Endothelial cell of umbilical vein (primary cell): Measurements from ENCODE around the gene SSX2IP. TPM values are rescaled to one million over a fixed set of nuclear protein-coding genes. Genes with fewer than 3 reads are reported as not detected.

Experiments
- BruUV-seq: library from RNA; stranded (reverse); fragments of 400-500 nt; replicated peaks from 2 replicates; lab custom pipeline; 2021; lab: Mats Ljungman, UMichigan
- CTCF ChIA-PET: fragments of 300-600, 350-600 bp; sonication (Branson Sonifier 250); formaldehyde crosslinking; loops from one replicate; lab custom pipeline; 2021; ENCODE audit warnings: antibody characterized with exemption, inconsistent platforms; lab: Charles Lee
- POLR2A ChIA-PET: fragments of 300-600, 350-600 bp; sonication (Branson Sonifier 250); formaldehyde crosslinking; loops from one replicate; lab custom pipeline; 2021; ENCODE audit warnings: antibody characterized with exemption, inconsistent platforms; lab: Charles Lee
- DNase-seq: peaks from one replicate; pipeline ENCODE4 v3.0.0-alpha.2; 2011; ENCODE audit warnings: low read depth, low spot score
- FAIRE-seq: peaks from 2 replicates; lab custom pipeline; 2011; peaks lifted over from hg19 to GRCh38; lab: Jason Lieb, UNC
- H2AFZ ChIP-seq: 2 replicates; pipeline ENCODE4 v1.6.0; 2012; ENCODE audit warnings: low read depth, low read length, control low read depth, inconsistent platforms
- H3K27ac ChIP-seq: 2 replicates; pipeline ENCODE4 v1.5.1; 2011; ENCODE audit warnings: low read depth, mild to moderate bottlenecking, control low read depth, low read length, moderate library complexity; ENCODE audit not compliant: insufficient read depth
- H3K27me3 ChIP-seq, 2 experiments: 2 replicates each; pipeline versions ENCODE4 v1.6.0 to v1.6.1; 2011; ENCODE audit warnings: low read length in 2 of 2, mixed read lengths in 1 of 2; ENCODE audit not compliant: control insufficient read depth in 2 of 2, insufficient read depth in 2 of 2
- H3K36me3 ChIP-seq, 2 experiments: 2 replicates in 1 of 2; 3 replicates in 1 of 2; pipeline ENCODE4 v1.5.1; 2011; ENCODE audit warnings: low read length in 2 of 2, mild to moderate bottlenecking in 1 of 2, moderate library complexity in 1 of 2; ENCODE audit not compliant: control insufficient read depth in 2 of 2, insufficient read depth in 2 of 2; ENCODE audit errors: extremely low read depth in 1 of 2
- H3K4me1 ChIP-seq: 3 replicates; pipeline ENCODE4 v1.5.1; 2011; ENCODE audit warnings: mild to moderate bottlenecking, low read length; ENCODE audit not compliant: control insufficient read depth, insufficient read depth; ENCODE audit errors: extremely low read depth
- H3K4me2 ChIP-seq: 2 replicates; pipeline ENCODE4 v1.6.1; 2011; ENCODE audit warnings: low read length, control low read depth, mixed read lengths; ENCODE audit not compliant: insufficient read depth
- H3K4me3 ChIP-seq, 3 experiments: fragments of 200-600 bp in 1 of 3; sonication (generic), shearing (Covaris generic) in 1 of 3; replicated peaks in 1 of 3; 2 replicates each; pipeline ENCODE4 v1.5.1; 2011 to 2016; ENCODE audit warnings: control low read depth in 3 of 3, low read length in 3 of 3, mild to moderate bottlenecking in 2 of 3, inconsistent platforms in 1 of 3, low read depth in 1 of 3, moderate library complexity in 1 of 3; ENCODE audit not compliant: insufficient read depth in 1 of 3
- H3K79me2 ChIP-seq: 2 replicates; pipeline ENCODE4 v1.6.0; 2012; ENCODE audit warnings: low read length, inconsistent platforms; ENCODE audit not compliant: control insufficient read depth, insufficient read depth
- H3K9ac ChIP-seq: replicated peaks from 2 replicates; pipeline ENCODE3; 2011; ENCODE audit warnings: low read length, control low read depth; ENCODE audit not compliant: insufficient read depth; ENCODE audit errors: extremely low read depth
- H3K9me1 ChIP-seq: replicated peaks from 3 replicates; pipeline ENCODE4 v1.6.0; 2011; ENCODE audit warnings: mild to moderate bottlenecking, low read length; ENCODE audit not compliant: control insufficient read depth, insufficient read depth; ENCODE audit errors: extremely low read depth
- H3K9me3 ChIP-seq: replicated peaks from 2 replicates; pipeline ENCODE4 v1.5.1; 2012; ENCODE audit warnings: low read length, inconsistent platforms; ENCODE audit not compliant: control insufficient read depth, insufficient read depth
- H4K20me1 ChIP-seq: replicated peaks from 2 replicates; pipeline ENCODE3; 2011; ENCODE audit warnings: mild to moderate bottlenecking, low read length; ENCODE audit not compliant: control insufficient read depth, insufficient read depth; ENCODE audit errors: extremely low read depth
- CTCF ChIP-seq, 2 donors: IDR thresholded peaks; 1 replicate in 1 of 2; 2 replicates in 1 of 2; pipeline ENCODE4 v1.5.1; 2011; ENCODE audit warnings: low read length in 2 of 2, mild to moderate bottlenecking in 2 of 2, moderate library complexity in 2 of 2, control low read depth in 1 of 2, inconsistent platforms in 1 of 2, low read depth in 1 of 2; ENCODE audit not compliant: insufficient read depth in 1 of 2; ENCODE audit errors: extremely low read depth in 1 of 2
- EZH2 ChIP-seq: IDR thresholded peaks from 2 replicates; pipeline ENCODE4 v1.6.1; 2012; ENCODE audit warnings: borderline replicate concordance, low read depth, mild to moderate bottlenecking, moderate library complexity, low read length, inconsistent platforms; ENCODE audit not compliant: severe bottlenecking
- FOS ChIP-seq: IDR thresholded peaks from 2 replicates; pipeline ENCODE4 v1.6.1; 2011; ENCODE audit warnings: mild to moderate bottlenecking, low read length, moderate library complexity, borderline replicate concordance; ENCODE audit not compliant: insufficient read depth
- GATA2 ChIP-seq: IDR thresholded peaks from 2 replicates; pipeline ENCODE4 v1.7.0; 2011; ENCODE audit warnings: low read depth, mild to moderate bottlenecking, moderate library complexity, mixed read lengths, low read length; ENCODE audit not compliant: insufficient read length, insufficient read depth
- JUN ChIP-seq: IDR thresholded peaks from 2 replicates; pipeline ENCODE4 v1.6.1; 2011; ENCODE audit warnings: borderline replicate concordance, low read depth; ENCODE audit not compliant: insufficient read length, insufficient read depth
- MAX ChIP-seq: IDR thresholded peaks from 2 replicates; pipeline ENCODE4 v1.6.1; 2011; ENCODE audit not compliant: insufficient read depth, insufficient read length
- MYC ChIP-seq: IDR thresholded peaks from one replicate; pipeline ENCODE4 v1.6.1; 2011; ENCODE audit warnings: mild to moderate bottlenecking, low read depth, low read length
- POLR2A ChIP-seq: IDR thresholded peaks from 2 replicates; pipeline ENCODE4 v1.6.1; 2012; ENCODE audit warnings: low read depth, mild to moderate bottlenecking, control low read depth, low read length
- POLR2AphosphoS5 ChIP-seq: IDR thresholded peaks from 2 replicates; pipeline ENCODE4 v1.6.1; 2012; ENCODE audit warnings: low read depth, mild to moderate bottlenecking, control low read depth, low read length, moderate library complexity; ENCODE audit not compliant: insufficient read depth
- dilution Hi-C: fragments of 300-500 bp; cut with MboI; formaldehyde crosslinking; loops from one replicate; pipeline ENCODE4 v1.15.0; 2019; ENCODE audit warnings: low sequenced_read_pairs; ENCODE audit not compliant: extremely low pct_ligation_motif_present
- intact Hi-C: fragments of 100-400 bp; cut with micrococcal nuclease; formaldehyde crosslinking; loops from one replicate; pipeline ENCODE4 v1.10.0; 2022
- polyA plus RNA-seq, 4 experiments: library from polyadenylated mRNA; depleted of rRNA in 3 of 4; stranded (reverse) in 3 of 4; unstranded in 1 of 4; fragments of >200 nt; gene quantifications; 2 replicates each; pipeline versions ENCODE4 v1.2.1 to v1.2.3, GENCODE V29; 2011 to 2012; ENCODE audit warnings: missing spikeins in 1 of 4
- total RNA-seq: library from RNA; stranded (reverse); gene quantifications from 2 replicates; pipeline ENCODE4 v1.2.3, GENCODE V29; 2021

SSX2IP gene
- total and polyA plus RNA-seq, 2 donors (not counting 3 experiments of a cell fraction or from before 2014, with no cell fraction given): 0.77 to 8.4 TPM

GRCh38 chr1:84613887-84614286, 76.4 kb downstream of the SSX2IP start:
- H3K9me1 ChIP-seq: no peaks in the 10 kb centered on the region
- H4K20me1 ChIP-seq: no peaks in the 10 kb centered on the region
- H3K36me3 ChIP-seq: no peaks in the 10 kb centered on the region
- no peak for DNase-seq
- no peaks in the 10 kb centered on the region for H3K4me1 ChIP-seq
- dilution Hi-C loops: loop anchor here (25.0 kb wide), 1 partner anchor 177 kb away; no protein-coding TSS in a partner anchor
- H3K4me3 ChIP-seq: no peak overlapping the region
- H3K27ac ChIP-seq: no peak overlapping the region
- FAIRE-seq: no peak
- BruUV-seq: no TSS peak
- no peak for TF ChIP-seq EZH2
- TF ChIP-seq FOS: no peak
- TF ChIP-seq MYC: no peak
- TF ChIP-seq MAX: no peak
- no peak for TF ChIP-seq JUN
- TF ChIP-seq CTCF (IDR thresholded peaks at IDR 0.05; ENCODE audit: extremely low read depth in 1 of 2, insufficient read depth in 1 of 2, low read depth in 1 of 2, low read length in 2 of 2): no peak
- TF ChIP-seq POLR2AphosphoS5: no peak
- TF ChIP-seq GATA2: no peak
- no peak for TF ChIP-seq POLR2A
- H3K4me2 ChIP-seq: no peak overlapping the region
- CTCF ChIA-PET: interaction anchor here (1.9 kb wide), 1 partner anchor 9 kb away, joined by 6 read pairs; no protein-coding TSS in a partner anchor
- intact Hi-C loops: loop anchor here (10.0 kb wide), 1 partner anchor 661 kb away; the partner anchor contains the start of gene BCL10
- POLR2A ChIA-PET: no interaction called here
- no peaks in the 10 kb centered on the region for H3K9me3 ChIP-seq
- H3K27me3 ChIP-seq: no peaks in the 10 kb centered on the region
- no peak overlapping the region for H2AFZ ChIP-seq
- H3K79me2 ChIP-seq: no peaks in the 10 kb centered on the region
- H3K9ac ChIP-seq: no peak overlapping the region
